Sigmoid colon (tissue), 7 donors: Measurements from ENCODE around the gene HIGD1A. TPM values are rescaled to one million over a fixed set of nuclear protein-coding genes. Genes with fewer than 3 reads are reported as not detected.

Experiments
- DNase-seq: peaks from one replicate; pipeline ENCODE4 v3.0.0-alpha.2; 2019
- H3K27ac ChIP-seq, 4 donors: fragments of 200-600 bp; sonication (generic); one replicate each; pipeline ENCODE4 v1.5.1; 2016 to 2019; ENCODE audit warnings: mild to moderate bottlenecking in 1 of 4
- H3K27me3 ChIP-seq, 3 donors: fragments of 200-600 bp; sonication (generic); one replicate each; pipeline ENCODE4 v1.5.1; 2019; ENCODE audit warnings: mild to moderate bottlenecking in 1 of 3
- H3K36me3 ChIP-seq, 4 donors: fragments of 200-600 bp; sonication (generic); one replicate each; pipeline ENCODE4 v1.5.1; 2016 to 2019
- H3K4me1 ChIP-seq, 4 donors: fragments of 200-600 bp; sonication (generic); one replicate each; pipeline ENCODE4 v1.5.1; 2017 to 2019
- H3K4me3 ChIP-seq, 4 donors: fragments of 200-600 bp; sonication (generic); one replicate each; pipeline ENCODE4 v1.5.1; 2017 to 2019; ENCODE audit warnings: mild to moderate bottlenecking in 2 of 4, moderate library complexity in 1 of 4
- H3K9me3 ChIP-seq, 4 donors: fragments of 200-600 bp in 3 of 4; sonication (generic) in 3 of 4; one replicate each; pipeline versions ENCODE4 v1.5.1 to v1.6.1; 2013 to 2019
- EP300 ChIP-seq, 4 donors: sonication (generic); formaldehyde crosslinking; IDR thresholded peaks; one replicate each; pipeline ENCODE4 v1.6.1; 2017; ENCODE audit warnings: antibody characterized with exemption in 4 of 4
- POLR2A ChIP-seq, 2 donors: fragments of 450-650 bp; IDR thresholded peaks; one replicate each; pipeline ENCODE4 v1.6.1; 2016; ENCODE audit warnings: antibody characterized with exemption in 2 of 2, mild to moderate bottlenecking in 2 of 2, moderate library complexity in 2 of 2
- POLR2AphosphoS5 ChIP-seq, 4 donors: sonication (generic); formaldehyde crosslinking; IDR thresholded peaks; one replicate each; pipeline ENCODE4 v1.6.1; 2017; ENCODE audit warnings: antibody characterized with exemption in 4 of 4
- WGBS, 2 donors: extraction: QIAGEN DNeasy Blood & Tissue Kit; methylation state at CpG; one replicate each; pipeline ENCODE4 v1.1.7; 2013; 5-methylcytosine and 5-hydroxymethylcytosine counted together
- intact Hi-C: fragments of 100-400 bp; cut with DNase I; formaldehyde crosslinking; loops from one replicate; pipeline ENCODE4 v1.15.1; 2023
- polyA plus RNA-seq, 3 donors: library from polyadenylated mRNA; stranded (reverse); fragments of 200-250 nt; gene quantifications; one replicate each; pipeline ENCODE4 v1.2.3, GENCODE V29; 2013
- total RNA-seq, 4 donors: library from RNA; depleted of rRNA; stranded (reverse); fragments of >200 nt; gene quantifications; one replicate each; pipeline ENCODE4 v1.1.0, GENCODE V29; 2016
- TF ChIP-seq, protein P1 (sequence below), 4 experiments: fragments of 450-650 bp in 3 of 4; fragments of 200-600 bp in 1 of 4; IDR thresholded peaks; one replicate each; pipeline ENCODE4 v1.5.1; 2016 to 2019; ENCODE audit warnings: antibody characterized with exemption in 4 of 4, mild to moderate bottlenecking in 3 of 4, moderate library complexity in 2 of 4
- donor health status: healthy with polysubstance abuse.
- donor health status: Bipolar disorder and iron deficiency.
- donor health status: healthy.

The HIGD1A gene
- total and polyA plus RNA-seq, 7 donors, result 127 to 1,597 (median 272) TPM

GRCh38 chr3:42780398-42780797 lies 23.9 kb downstream of the HIGD1A start:
- 64 to 76% methylated on average over 3 of the region's 3 CpGs for WGBS, 2 donors
- no peaks in the 10 kb centered on the region for H3K27me3 ChIP-seq
- intact Hi-C loops, result loop anchor here (2.0 kb wide), 1 partner anchor 58 kb away; no protein-coding TSS in a partner anchor
- DNase-seq, result no peak
- H3K9me3 ChIP-seq, result no peaks in the 10 kb centered on the region
- peaks cover 0 to 16% (median 0%) of the 10 kb centered on the region in 4 donors for H3K4me1 ChIP-seq
- H3K36me3 ChIP-seq, result peaks cover 0 to 25% (median 0%) of the 10 kb centered on the region in 4 donors
- TF ChIP-seq, protein P1, sequence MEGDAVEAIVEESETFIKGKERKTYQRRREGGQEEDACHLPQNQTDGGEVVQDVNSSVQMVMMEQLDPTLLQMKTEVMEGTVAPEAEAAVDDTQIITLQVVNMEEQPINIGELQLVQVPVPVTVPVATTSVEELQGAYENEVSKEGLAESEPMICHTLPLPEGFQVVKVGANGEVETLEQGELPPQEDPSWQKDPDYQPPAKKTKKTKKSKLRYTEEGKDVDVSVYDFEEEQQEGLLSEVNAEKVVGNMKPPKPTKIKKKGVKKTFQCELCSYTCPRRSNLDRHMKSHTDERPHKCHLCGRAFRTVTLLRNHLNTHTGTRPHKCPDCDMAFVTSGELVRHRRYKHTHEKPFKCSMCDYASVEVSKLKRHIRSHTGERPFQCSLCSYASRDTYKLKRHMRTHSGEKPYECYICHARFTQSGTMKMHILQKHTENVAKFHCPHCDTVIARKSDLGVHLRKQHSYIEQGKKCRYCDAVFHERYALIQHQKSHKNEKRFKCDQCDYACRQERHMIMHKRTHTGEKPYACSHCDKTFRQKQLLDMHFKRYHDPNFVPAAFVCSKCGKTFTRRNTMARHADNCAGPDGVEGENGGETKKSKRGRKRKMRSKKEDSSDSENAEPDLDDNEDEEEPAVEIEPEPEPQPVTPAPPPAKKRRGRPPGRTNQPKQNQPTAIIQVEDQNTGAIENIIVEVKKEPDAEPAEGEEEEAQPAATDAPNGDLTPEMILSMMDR (IDR thresholded peaks at IDR 0.05), result no peak
- TF ChIP-seq POLR2A (IDR thresholded peaks at IDR 0.05) (no peak), POLR2AphosphoS5 (IDR thresholded peaks at IDR 0.05) (no peak), EP300 (IDR thresholded peaks at IDR 0.05) (no peak)
- peak overlapping the region; percentile 32 to 70 (median 41) for H3K27ac ChIP-seq
- no peak overlapping the region for H3K4me3 ChIP-seq

GRCh38 chr3:42778644-42779043 lies 25.6 kb downstream of the HIGD1A start:
- Histone ChIP-seq H3K27ac (peak overlapping the region; percentile 33 to 70 (median 46)), H3K27me3 (no peaks in the 10 kb centered on the region), H3K9me3 (no peaks in the 10 kb centered on the region), H3K4me3 (no peak overlapping the region), H3K36me3 (peaks cover 0 to 11% (median 0%) of the 10 kb centered on the region in 4 donors), H3K4me1 (peaks cover 0 to 19% (median 2%) of the 10 kb centered on the region in 4 donors)
- peak in 2 of 4 donors; percentile 4 to 25 for TF ChIP-seq POLR2AphosphoS5 (IDR thresholded peaks at IDR 0.05)
- TF ChIP-seq EP300 (IDR thresholded peaks at IDR 0.05), result no peak
- TF ChIP-seq, protein P1 (IDR thresholded peaks at IDR 0.05), result no peak
- TF ChIP-seq POLR2A (IDR thresholded peaks at IDR 0.05), result no peak
- 85 to 91% methylated on average over 2 of the region's 2 CpGs for WGBS, 2 donors
- DNase-seq, result no peak
- intact Hi-C loops, result no loop called here

DNA sequence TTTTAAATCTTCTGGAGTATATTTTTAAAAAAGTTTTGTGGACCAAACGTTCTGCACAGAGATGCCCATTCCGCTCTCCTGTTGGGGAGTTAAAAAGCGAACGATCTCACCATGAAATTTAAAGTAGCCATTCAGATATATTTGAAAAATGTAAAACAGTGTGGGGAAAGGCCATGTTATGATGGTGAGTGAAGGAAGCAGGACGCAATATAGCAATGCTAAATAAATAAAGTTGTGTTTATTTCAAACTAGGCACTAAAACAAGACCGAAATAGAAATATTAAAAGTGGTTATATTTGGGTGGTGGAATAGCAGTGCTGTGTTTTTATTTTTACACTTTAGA lies 30.9 kb downstream of the HIGD1A start:
- peak overlapping the region; percentile 70 to 84 (median 80) for H3K27ac ChIP-seq
- no peaks in the 10 kb centered on the region for H3K9me3 ChIP-seq
- intact Hi-C loops, result no loop called here
- no peak for DNase-seq
- no peaks in the 10 kb centered on the region for H3K27me3 ChIP-seq
- WGBS, 2 donors, result 6 to 11% methylated on average over 6 of the region's 6 CpGs
- TF ChIP-seq POLR2AphosphoS5 (IDR thresholded peaks at IDR 0.05), result no peak
- no peak for TF ChIP-seq EP300 (IDR thresholded peaks at IDR 0.05)
- TF ChIP-seq, protein P1 (IDR thresholded peaks at IDR 0.05), result no peak
- no peak for TF ChIP-seq POLR2A (IDR thresholded peaks at IDR 0.05)
- no peaks in the 10 kb centered on the region for H3K36me3 ChIP-seq
- H3K4me3 ChIP-seq, result peak overlapping the region; percentile 44 to 62 (median 54)
- peaks cover 0 to 14% (median 12%) of the 10 kb centered on the region in 4 donors for H3K4me1 ChIP-seq

- peaks cover 0 to 14% (median 12%) of the 10 kb centered on the region in 4 donors for H3K4me1 ChIP-seq
- peak within 1 kb of the TSS; percentile 70 to 84 (median 80) for H3K27ac ChIP-seq
- H3K36me3 ChIP-seq, result no peaks in the 10 kb centered on the region
- H3K4me3 ChIP-seq, result peak within 1 kb of the TSS; percentile 44 to 62 (median 54)
- intact Hi-C loops, result no loop called here
- DNase-seq, result peak; percentile 97
- no peaks in the 10 kb centered on the region for H3K9me3 ChIP-seq
- TF ChIP-seq POLR2AphosphoS5 (IDR thresholded peaks at IDR 0.05) (peak; percentile 52 to 81 (median 71)), EP300 (IDR thresholded peaks at IDR 0.05) (peak in 2 of 4 donors; percentile 7 to 63), POLR2A (IDR thresholded peaks at IDR 0.05) (no peak)
- TF ChIP-seq, protein P1 (IDR thresholded peaks at IDR 0.05), result no peak
- H3K27me3 ChIP-seq, result no peaks in the 10 kb centered on the region
- 2 to 12% methylated on average over 62 to 63 of the region's 63 CpGs for WGBS, 2 donors
Observed at GRCh38 chr3:42772670-42773408, 31.5 kb downstream of the HIGD1A start, which contains the start of gene CCDC13. Gene CCDC13, minus strand, starts transcription at chr3:42773253. Its CDS starts 14,908 bp downstream, at chr3:42758345.
